Fibroblast of upper back skin (primary cell): ENCODE measurements around the gene SEMA5B.

ENCODE experiments used
- DNase-seq: peaks from one replicate; pipeline ENCODE4 v3.0.0-alpha.2; 2013

The SEMA5B gene

GRCh38 chr3:123027292-123028232, at the start of gene SEMA5B:
TSS of gene SEMA5B (minus strand) at chr3:123027763. CDS start at chr3:122961263, 66,500 bp downstream.
- no peak for DNase-seq

- DNase-seq, result no peak
Measured at GRCh38 chr3:123076496-123077418, 49.2 kb upstream of the SEMA5B start.

- DNase-seq, result no peak
Measured at GRCh38 chr3:123076112-123076495, 48.5 kb upstream of the SEMA5B start.

- no peak for DNase-seq
Measured at GRCh38 chr3:123075359-123075758, 47.8 kb upstream of the SEMA5B start.

- DNase-seq, result no peak
Measured at GRCh38 chr3:123072564-123072963, 45.0 kb upstream of the SEMA5B start.

GRCh38 chr3:123072152-123072551, 44.6 kb upstream of the SEMA5B start:
- no peak for DNase-seq

GRCh38 chr3:123071581-123071980, 44.0 kb upstream of the SEMA5B start:
- no peak for DNase-seq

GRCh38 chr3:123071146-123071545, 43.6 kb upstream of the SEMA5B start:
- peak; percentile 63 for DNase-seq

GRCh38 chr3:123070510-123070909, 42.9 kb upstream of the SEMA5B start:
- no peak for DNase-seq

GRCh38 chr3:123068601-123069381, 41.2 kb upstream of the SEMA5B start:
- DNase-seq, result no peak

GRCh38 chr3:123067689-123068600, 40.4 kb upstream of the SEMA5B start:
- peak; percentile 36 for DNase-seq

- DNase-seq, result peak; percentile 94
Measured at GRCh38 chr3:123066896-123067688, 39.5 kb upstream of the SEMA5B start, which contains the start of gene PDIA5. TSS of gene PDIA5 (plus strand) at chr3:123067025. CDS start at chr3:123067165, 140 bp downstream.

- DNase-seq, result no peak
Measured at GRCh38 chr3:123066599-123066895, 39.0 kb upstream of the SEMA5B start.

- no peak for DNase-seq
Measured at GRCh38 chr3:123064914-123065313, 37.4 kb upstream of the SEMA5B start.

- no peak for DNase-seq
Measured at GRCh38 chr3:123064506-123064905, 36.9 kb upstream of the SEMA5B start.

- no peak for DNase-seq
Measured at GRCh38 chr3:123063034-123063433, 35.5 kb upstream of the SEMA5B start.

GRCh38 chr3:123061856-123062255, 34.3 kb upstream of the SEMA5B start:
- no peak for DNase-seq

GRCh38 chr3:123060054-123060453, 32.5 kb upstream of the SEMA5B start:
- DNase-seq, result no peak

- no peak for DNase-seq
Measured at GRCh38 chr3:123058505-123058904, 30.9 kb upstream of the SEMA5B start.

GRCh38 chr3:123055352-123055751, 27.8 kb upstream of the SEMA5B start:
- DNase-seq, result no peak

GRCh38 chr3:123054931-123055330, 27.4 kb upstream of the SEMA5B start:
- DNase-seq, result no peak
